ENCODE data around the gene NOL4L. TPM values are rescaled to one million over a fixed set of nuclear protein-coding genes. Genes with fewer than 3 reads are reported as not detected.

The NOL4L gene
- polyA plus RNA-seq, 2 of the 4 experiments (the other 2 are of a cell fraction): 9.5 to 11.8 TPM

- CTCF ChIA-PET: interaction anchor here (1.2 kb wide), 1 partner anchor 30 kb away, joined by 3 read pairs; no protein-coding TSS in a partner anchor
Measured at GRCh38 chr20:32490942-32491763, 94.0 kb downstream of the NOL4L start.

GRCh38 chr20:32488066-32488838 is 96.9 kb downstream of the NOL4L start:
- Histone ChIP-seq H3K4me3 (no peak overlapping the region), H3K27ac (no peak overlapping the region), H3K4me2 (no peak overlapping the region), H3K9me3 (peaks cover 9% of the 10 kb centered on the region; the same call in 2 of the 3 replicates), H3K4me1 (peaks cover 10% of the 10 kb centered on the region)
- CTCF ChIA-PET: no interaction called here
- WGBS (ENCODE audit: missing lambda C conversion rate): 77% methylated on average over 7 of the region's 7 CpGs
- POLR2A ChIA-PET: no interaction called here
- ATAC-seq (no peak), DNase-seq (ENCODE audit: low read depth in 1 of 2, low spot score in 1 of 2) (no peak), FAIRE-seq (no peak)
- TF ChIP-seq ESRRA (IDR thresholded peaks at IDR 0.05; ENCODE audit: borderline replicate concordance, low read length): no peak
- TF ChIP-seq PBX3 (IDR thresholded peaks at IDR 0.05): no peak
- TF ChIP-seq NR3C1 (IDR thresholded peaks at IDR 0.05): no peak
- no peak for TF ChIP-seq RARB (CRISPR knock-in tag; IDR thresholded peaks at IDR 0.05)
- TF ChIP-seq, protein P1, sequence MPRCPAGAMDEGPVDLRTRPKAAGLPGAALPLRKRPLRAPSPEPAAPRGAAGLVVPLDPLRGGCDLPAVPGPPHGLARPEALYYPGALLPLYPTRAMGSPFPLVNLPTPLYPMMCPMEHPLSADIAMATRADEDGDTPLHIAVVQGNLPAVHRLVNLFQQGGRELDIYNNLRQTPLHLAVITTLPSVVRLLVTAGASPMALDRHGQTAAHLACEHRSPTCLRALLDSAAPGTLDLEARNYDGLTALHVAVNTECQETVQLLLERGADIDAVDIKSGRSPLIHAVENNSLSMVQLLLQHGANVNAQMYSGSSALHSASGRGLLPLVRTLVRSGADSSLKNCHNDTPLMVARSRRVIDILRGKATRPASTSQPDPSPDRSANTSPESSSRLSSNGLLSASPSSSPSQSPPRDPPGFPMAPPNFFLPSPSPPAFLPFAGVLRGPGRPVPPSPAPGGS (IDR thresholded peaks at IDR 0.05): no peak
- no peak for TF ChIP-seq MAX (IDR thresholded peaks at IDR 0.05)
- TF ChIP-seq CEBPB (IDR thresholded peaks at IDR 0.05): no peak
- no peak for TF ChIP-seq NPAS2 (CRISPR knock-in tag; IDR thresholded peaks at IDR 0.05; ENCODE audit: borderline replicate concordance)

More at GRCh38 chr20:32490942-32491763, 94.0 kb downstream of the NOL4L start:
- Histone ChIP-seq H3K9me3 (peaks cover 9% of the 10 kb centered on the region; the same call in 2 of the 3 replicates), H3K4me3 (no peak overlapping the region), H3K4me1 (peaks cover under 1% of the 10 kb centered on the region; the same call in 2 of the 3 replicates), H3K4me2 (no peak overlapping the region), H3K27ac (no peak overlapping the region)
- WGBS (ENCODE audit: missing lambda C conversion rate): 86% methylated on average over 14 of the region's 14 CpGs
- FAIRE-seq: no peak
- ATAC-seq: no peak
- DNase-seq (ENCODE audit: low read depth in 1 of 2, low spot score in 1 of 2): no peak
- POLR2A ChIA-PET: no interaction called here
- TF ChIP-seq NR3C1 (IDR thresholded peaks at IDR 0.05) (no peak), ESRRA (IDR thresholded peaks at IDR 0.05; ENCODE audit: borderline replicate concordance, low read length) (no peak), HOXB5 (CRISPR knock-in tag; IDR thresholded peaks at IDR 0.05) (no peak), USF2 (IDR thresholded peaks at IDR 0.05) (no peak), JUN (IDR thresholded peaks at IDR 0.05) (no peak), NFE2L2 (conservative IDR thresholded peaks at IDR 0.05; ENCODE audit: low read length) (no peak), KDM1A (IDR thresholded peaks at IDR 0.05; ENCODE audit: low read depth) (no peak)

DNA sequence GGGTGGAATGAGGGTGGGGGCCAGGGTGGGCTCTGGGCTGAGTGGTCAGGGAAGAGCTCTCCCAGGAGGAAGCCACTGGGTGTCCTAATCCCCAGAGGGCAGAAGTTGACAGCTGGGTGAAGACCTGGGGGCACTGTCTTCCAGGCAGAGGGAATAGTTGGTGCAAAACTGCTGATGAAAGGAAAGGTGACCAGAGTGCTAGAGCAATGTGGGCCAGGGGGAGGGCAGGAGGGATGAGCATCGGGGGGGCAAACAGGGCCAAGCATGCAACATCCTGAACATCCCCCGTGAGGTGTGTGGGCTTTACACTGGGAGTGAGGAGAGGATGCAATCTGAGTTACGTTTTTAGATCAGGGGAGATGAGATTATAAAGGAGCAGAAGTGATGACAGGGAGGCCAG is 97.8 kb downstream of the NOL4L start:
- TF ChIP-seq USF2 (IDR thresholded peaks at IDR 0.05) (no peak), FOSB (CRISPR knock-in tag; IDR thresholded peaks at IDR 0.05) (no peak), ZFP36 (IDR thresholded peaks at IDR 0.05; ENCODE audit: borderline replicate concordance, partially characterized antibody) (no peak), NPAS2 (CRISPR knock-in tag; IDR thresholded peaks at IDR 0.05; ENCODE audit: borderline replicate concordance) (no peak), MAFK (IDR thresholded peaks at IDR 0.05; ENCODE audit: partially characterized antibody) (no peak), ZNF302 (CRISPR knock-in tag; IDR thresholded peaks at IDR 0.05) (no peak), RCOR1 (IDR thresholded peaks at IDR 0.05; ENCODE audit: low read depth, low read length) (no peak), EP300 (IDR thresholded peaks at IDR 0.05) (no peak), KDM5A (IDR thresholded peaks at IDR 0.05) (no peak), FOSL2 (IDR thresholded peaks at IDR 0.05) (no peak), FOSL2 (CRISPR knock-in tag; IDR thresholded peaks at IDR 0.05) (no peak), E2F6 (IDR thresholded peaks at IDR 0.05; ENCODE audit: borderline replicate concordance, low read depth) (no peak)
- TF ChIP-seq, protein P2, sequence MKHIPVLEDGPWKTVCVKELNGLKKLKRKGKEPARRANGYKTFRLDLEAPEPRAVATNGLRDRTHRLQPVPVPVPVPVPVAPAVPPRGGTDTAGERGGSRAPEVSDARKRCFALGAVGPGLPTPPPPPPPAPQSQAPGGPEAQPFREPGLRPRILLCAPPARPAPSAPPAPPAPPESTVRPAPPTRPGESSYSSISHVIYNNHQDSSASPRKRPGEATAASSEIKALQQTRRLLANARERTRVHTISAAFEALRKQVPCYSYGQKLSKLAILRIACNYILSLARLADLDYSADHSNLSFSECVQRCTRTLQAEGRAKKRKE (CRISPR knock-in tag; IDR thresholded peaks at IDR 0.05; ENCODE audit: low read depth): no peak
- ATAC-seq (no peak), FAIRE-seq (no peak), DNase-seq (ENCODE audit: low read depth in 1 of 2, low spot score in 1 of 2) (no peak)
- no peak overlapping the region for H3K4me2 ChIP-seq
- CTCF ChIA-PET: interaction anchor here (1.7 kb wide), 1 partner anchor 21 kb away, joined by 5 read pairs; no protein-coding TSS in a partner anchor
- no peak overlapping the region for H3K4me3 ChIP-seq
- POLR2A ChIA-PET: no interaction called here
- H3K27ac ChIP-seq: no peak overlapping the region
- H3K4me1 ChIP-seq: peaks cover 10% of the 10 kb centered on the region
- 57% methylated on average over 3 of the region's 3 CpGs for WGBS (ENCODE audit: missing lambda C conversion rate)
- peaks cover 9% of the 10 kb centered on the region; the same call in 2 of the 3 replicates for H3K9me3 ChIP-seq
